SK-N-SH (cell line): ENCODE results near the gene ZBED3. TPM values are rescaled to one million over a fixed set of nuclear protein-coding genes. Genes with fewer than 3 reads are reported as not detected.

Source experiments
- ELF1 ChIP-seq: IDR thresholded peaks from 2 replicates; pipeline ENCODE4 v1.4.0; 2012
- EZH2phosphoT487 ChIP-seq: fragments of 200-600 bp; sonication (generic); IDR thresholded peaks from 2 replicates; pipeline ENCODE4 v1.6.1; 2017; ENCODE audit warnings: low read depth, mixed run types, mild to moderate bottlenecking, antibody characterized with exemption, moderate library complexity, borderline replicate concordance
- FOSL2 ChIP-seq: IDR thresholded peaks from 2 replicates; pipeline ENCODE4 v1.4.0; 2012; ENCODE audit warnings: low read depth, mild to moderate bottlenecking, moderate library complexity, borderline replicate concordance
- JUND ChIP-seq: IDR thresholded peaks from 2 replicates; pipeline ENCODE4 v1.4.0; 2012
- MEF2A ChIP-seq: IDR thresholded peaks from 2 replicates; pipeline ENCODE4 v1.4.0; 2012; ENCODE audit warnings: low read depth, borderline replicate concordance
- NFIC ChIP-seq: IDR thresholded peaks from 2 replicates; pipeline ENCODE4 v1.4.0; 2012; ENCODE audit warnings: borderline replicate concordance
- RAD21 ChIP-seq: IDR thresholded peaks from 2 replicates; pipeline ENCODE4 v1.6.1; 2012; ENCODE audit warnings: mild to moderate bottlenecking, low read length
- RCOR1 ChIP-seq: fragments of 150-350 bp; IDR thresholded peaks from 2 replicates; pipeline ENCODE4 v1.6.1; 2017; ENCODE audit warnings: antibody characterized with exemption, low read length
- REST ChIP-seq: IDR thresholded peaks from 2 replicates; pipeline ENCODE4 v1.6.1; 2012; ENCODE audit warnings: mild to moderate bottlenecking, low read depth, low read length, moderate library complexity
- RXRA ChIP-seq: IDR thresholded peaks from 2 replicates; pipeline ENCODE4 v1.4.0; 2012; ENCODE audit warnings: low read depth, mild to moderate bottlenecking, borderline replicate concordance
- SMC3 ChIP-seq: IDR thresholded peaks from 2 replicates; pipeline ENCODE4 v1.6.1; 2012; ENCODE audit warnings: low read depth, low read length, improper control_type of control experiment
- TAF1 ChIP-seq: IDR thresholded peaks from 2 replicates; pipeline ENCODE4 v1.6.1; 2012; ENCODE audit warnings: low read depth, mild to moderate bottlenecking, low read length, moderate library complexity, borderline replicate concordance
- TCF12 ChIP-seq: IDR thresholded peaks from 2 replicates; pipeline ENCODE4 v1.4.0; 2012
- TEAD4 ChIP-seq: IDR thresholded peaks from 2 replicates; pipeline ENCODE4 v1.4.0; 2012; ENCODE audit warnings: mild to moderate bottlenecking, borderline replicate concordance; ENCODE audit not compliant: insufficient read depth
- USF2 ChIP-seq: fragments of 150-350 bp; IDR thresholded peaks from 2 replicates; pipeline ENCODE4 v1.6.1; 2017; ENCODE audit warnings: antibody characterized with exemption, low read length, low read depth, borderline replicate concordance
- YY1 ChIP-seq: IDR thresholded peaks from 2 replicates; pipeline ENCODE4 v1.4.0; 2012; ENCODE audit warnings: low read depth, mild to moderate bottlenecking
- polyA plus RNA-seq, 3 experiments: library from polyadenylated mRNA; depleted of rRNA; stranded (reverse); fragments of >200 nt; gene quantifications; 2 replicates each; pipeline ENCODE4 v1.2.3, GENCODE V29; 2012
- TF ChIP-seq, protein P1 (sequence below): fragments of 150-350 bp; IDR thresholded peaks from 2 replicates; pipeline ENCODE4 v1.6.1; 2016; ENCODE audit warnings: mild to moderate bottlenecking, low read depth, low read length
- TF ChIP-seq, protein P2 (sequence below): IDR thresholded peaks from 2 replicates; pipeline ENCODE4 v1.4.0; 2012; ENCODE audit warnings: low read depth, borderline replicate concordance
- TF ChIP-seq, protein P3 (sequence below): fragments of 200-600 bp; sonication (generic); IDR thresholded peaks from 2 replicates; pipeline ENCODE4 v1.6.1; 2017; ENCODE audit warnings: antibody characterized with exemption, mild to moderate bottlenecking, moderate library complexity

The ZBED3 gene
- polyA plus RNA-seq, 1 of the 3 experiments (the other 2 are of a cell fraction): 5.8 TPM

GRCh38 chr5:77076961-77077828, 9.9 kb downstream of the ZBED3 start (continued):
- TF ChIP-seq, protein P1, sequence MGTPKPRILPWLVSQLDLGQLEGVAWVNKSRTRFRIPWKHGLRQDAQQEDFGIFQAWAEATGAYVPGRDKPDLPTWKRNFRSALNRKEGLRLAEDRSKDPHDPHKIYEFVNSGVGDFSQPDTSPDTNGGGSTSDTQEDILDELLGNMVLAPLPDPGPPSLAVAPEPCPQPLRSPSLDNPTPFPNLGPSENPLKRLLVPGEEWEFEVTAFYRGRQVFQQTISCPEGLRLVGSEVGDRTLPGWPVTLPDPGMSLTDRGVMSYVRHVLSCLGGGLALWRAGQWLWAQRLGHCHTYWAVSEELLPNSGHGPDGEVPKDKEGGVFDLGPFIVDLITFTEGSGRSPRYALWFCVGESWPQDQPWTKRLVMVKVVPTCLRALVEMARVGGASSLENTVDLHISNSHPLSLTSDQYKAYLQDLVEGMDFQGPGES: no peak
- TF ChIP-seq SMC3 (0 out of 2 replicates have a peak, but pooled peaks have one; percentile 30), TCF12 (no peak), NFIC (no peak), RAD21 (peak; percentile 32; the same call in 1 of the 2 replicates), RCOR1 (0 out of 2 replicates have a peak, but pooled peaks have one; percentile 10), ELF1 (no peak), EZH2phosphoT487 (no peak), MEF2A (no peak), RXRA (no peak), USF2 (no peak), YY1 (no peak), REST (no peak), JUND (no peak), FOSL2 (no peak), TEAD4 (no peak), TAF1 (no peak)
- TF ChIP-seq, protein P2, sequence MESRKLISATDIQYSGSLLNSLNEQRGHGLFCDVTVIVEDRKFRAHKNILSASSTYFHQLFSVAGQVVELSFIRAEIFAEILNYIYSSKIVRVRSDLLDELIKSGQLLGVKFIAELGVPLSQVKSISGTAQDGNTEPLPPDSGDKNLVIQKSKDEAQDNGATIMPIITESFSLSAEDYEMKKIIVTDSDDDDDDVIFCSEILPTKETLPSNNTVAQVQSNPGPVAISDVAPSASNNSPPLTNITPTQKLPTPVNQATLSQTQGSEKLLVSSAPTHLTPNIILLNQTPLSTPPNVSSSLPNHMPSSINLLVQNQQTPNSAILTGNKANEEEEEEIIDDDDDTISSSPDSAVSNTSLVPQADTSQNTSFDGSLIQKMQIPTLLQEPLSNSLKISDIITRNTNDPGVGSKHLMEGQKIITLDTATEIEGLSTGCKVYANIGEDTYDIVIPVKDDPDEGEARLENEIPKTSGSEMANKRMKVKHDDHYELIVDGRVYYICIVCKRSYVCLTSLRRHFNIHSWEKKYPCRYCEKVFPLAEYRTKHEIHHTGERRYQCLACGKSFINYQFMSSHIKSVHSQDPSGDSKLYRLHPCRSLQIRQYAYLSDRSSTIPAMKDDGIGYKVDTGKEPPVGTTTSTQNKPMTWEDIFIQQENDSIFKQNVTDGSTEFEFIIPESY: no peak
- TF ChIP-seq, protein P3, sequence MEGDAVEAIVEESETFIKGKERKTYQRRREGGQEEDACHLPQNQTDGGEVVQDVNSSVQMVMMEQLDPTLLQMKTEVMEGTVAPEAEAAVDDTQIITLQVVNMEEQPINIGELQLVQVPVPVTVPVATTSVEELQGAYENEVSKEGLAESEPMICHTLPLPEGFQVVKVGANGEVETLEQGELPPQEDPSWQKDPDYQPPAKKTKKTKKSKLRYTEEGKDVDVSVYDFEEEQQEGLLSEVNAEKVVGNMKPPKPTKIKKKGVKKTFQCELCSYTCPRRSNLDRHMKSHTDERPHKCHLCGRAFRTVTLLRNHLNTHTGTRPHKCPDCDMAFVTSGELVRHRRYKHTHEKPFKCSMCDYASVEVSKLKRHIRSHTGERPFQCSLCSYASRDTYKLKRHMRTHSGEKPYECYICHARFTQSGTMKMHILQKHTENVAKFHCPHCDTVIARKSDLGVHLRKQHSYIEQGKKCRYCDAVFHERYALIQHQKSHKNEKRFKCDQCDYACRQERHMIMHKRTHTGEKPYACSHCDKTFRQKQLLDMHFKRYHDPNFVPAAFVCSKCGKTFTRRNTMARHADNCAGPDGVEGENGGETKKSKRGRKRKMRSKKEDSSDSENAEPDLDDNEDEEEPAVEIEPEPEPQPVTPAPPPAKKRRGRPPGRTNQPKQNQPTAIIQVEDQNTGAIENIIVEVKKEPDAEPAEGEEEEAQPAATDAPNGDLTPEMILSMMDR: peak; percentile 62
